IMR-90 (cell line): ENCODE measurements around the gene PRKAG2. TPM values are rescaled to one million over a fixed set of nuclear protein-coding genes. Genes with fewer than 3 reads are reported as not detected.

ENCODE experiments used
- ATAC-seq: fragments of 200-7000 bp; cut with Tn5 transposase; 2 replicates; pipeline ENCODE4 v1.9.1; 2020; ENCODE audit warnings: low read depth, mild to moderate bottlenecking, moderate library complexity
- BruUV-seq: library from RNA; stranded (reverse); fragments of 400-500 nt; replicated peaks from 2 replicates; lab custom pipeline; 2021; lab: Mats Ljungman, UMichigan
- CTCF ChIA-PET: fragments of 300-600 bp; formaldehyde crosslinking; extraction: SDS; loops from one replicate; lab custom pipeline; 2021; ENCODE audit warnings: antibody characterized with exemption; lab: Yijun Ruan, JAX
- POLR2A ChIA-PET: fragments of 300-600 bp; sonication (Branson Sonifier 250); formaldehyde crosslinking; loops from one replicate; lab custom pipeline; 2022; ENCODE audit warnings: antibody characterized with exemption; ENCODE audit not compliant: unreplicated experiment; lab: Charles Lee
- DNase-seq: peaks from one replicate; pipeline ENCODE4 v3.0.0; 2013
- H2AFZ ChIP-seq: replicated peaks from 2 replicates; pipeline ENCODE3; 2013; ENCODE audit warnings: low read length, mild to moderate bottlenecking; ENCODE audit not compliant: poor library complexity
- H2AK5ac ChIP-seq: 2 replicates; pipeline ENCODE4 v1.6.1; 2013; ENCODE audit warnings: low read depth, low read length, inconsistent platforms
- H2AK9ac ChIP-seq: replicated peaks from 2 replicates; pipeline ENCODE3; 2013; ENCODE audit warnings: mild to moderate bottlenecking, low read depth, low read length, moderate library complexity; ENCODE audit not compliant: poor library complexity
- H2BK120ac ChIP-seq: 2 replicates; pipeline ENCODE4 v1.6.1; 2013; ENCODE audit warnings: low read depth, low read length, inconsistent platforms
- H2BK15ac ChIP-seq: 3 replicates; pipeline ENCODE4 v1.6.1; 2013; ENCODE audit warnings: low read depth, low read length, inconsistent platforms
- H2BK20ac ChIP-seq: 2 replicates; pipeline ENCODE4 v1.6.1; 2013; ENCODE audit warnings: low read depth, mild to moderate bottlenecking, inconsistent platforms, low read length, moderate library complexity
- H2BK5ac ChIP-seq: 2 replicates; pipeline ENCODE4 v1.6.1; 2013; ENCODE audit warnings: mild to moderate bottlenecking, low read depth, low read length, inconsistent platforms; ENCODE audit not compliant: poor library complexity, severe bottlenecking
- H3K14ac ChIP-seq: replicated peaks from 2 replicates; pipeline ENCODE4 v1.6.1; 2013; ENCODE audit warnings: low read depth, low read length, inconsistent platforms
- H3K18ac ChIP-seq: 2 replicates; pipeline ENCODE4 v1.6.1; 2013; ENCODE audit warnings: low read depth, low read length, control low read depth
- H3K23ac ChIP-seq: 2 replicates; pipeline ENCODE4 v1.6.1; 2013; ENCODE audit warnings: low read depth, low read length, inconsistent platforms
- H3K27ac ChIP-seq: 2 replicates; pipeline ENCODE4 v1.5.1; 2013; ENCODE audit warnings: mild to moderate bottlenecking, control low read depth, low read length; ENCODE audit not compliant: insufficient read depth
- H3K27me3 ChIP-seq: 2 replicates; pipeline ENCODE4 v1.6.1; 2013; ENCODE audit warnings: low read length; ENCODE audit not compliant: control insufficient read depth, insufficient read depth
- H3K36me3 ChIP-seq: 2 replicates; pipeline ENCODE4 v1.6.1; 2013; ENCODE audit warnings: low read length, mixed read lengths; ENCODE audit not compliant: control insufficient read depth, insufficient read depth
- H3K4ac ChIP-seq: 2 replicates; pipeline ENCODE4 v1.6.1; 2013; ENCODE audit warnings: low read depth, low read length, inconsistent platforms
- H3K4me1 ChIP-seq: 2 replicates; pipeline ENCODE4 v1.6.1; 2013; ENCODE audit warnings: low read length, mixed read lengths; ENCODE audit not compliant: control insufficient read depth, insufficient read depth
- H3K4me2 ChIP-seq: 2 replicates; pipeline ENCODE4 v1.6.1; 2013; ENCODE audit warnings: low read depth, mild to moderate bottlenecking, control low read depth, low read length, moderate library complexity
- H3K4me3 ChIP-seq: 2 replicates; pipeline ENCODE4 v1.5.1; 2013; ENCODE audit warnings: low read depth, mild to moderate bottlenecking, control low read depth, low read length, moderate library complexity; ENCODE audit not compliant: insufficient read depth
- H3K56ac ChIP-seq: 2 replicates; pipeline ENCODE4 v1.6.1; 2013; ENCODE audit warnings: low read length, inconsistent platforms; ENCODE audit not compliant: insufficient read depth; ENCODE audit errors: extremely low read depth
- H3K79me1 ChIP-seq, 2 experiments: 2 replicates each; pipeline ENCODE4 v1.6.1; 2013; ENCODE audit warnings: low read length in 2 of 2, inconsistent platforms in 1 of 2, low read depth in 1 of 2
- H3K9ac ChIP-seq: 2 replicates; pipeline ENCODE4 v1.6.1; 2013; ENCODE audit warnings: low read depth, low read length, control low read depth
- H3K9me1 ChIP-seq: 2 replicates; pipeline ENCODE4 v1.6.1; 2013; ENCODE audit warnings: low read length, inconsistent platforms; ENCODE audit not compliant: insufficient read depth
- H3K9me3 ChIP-seq: 2 replicates; pipeline ENCODE4 v1.6.1; 2013; ENCODE audit warnings: low read length; ENCODE audit not compliant: control insufficient read depth, insufficient read depth
- H4K20me1 ChIP-seq: 2 replicates; pipeline ENCODE4 v1.6.1; 2013; ENCODE audit warnings: low read length, inconsistent platforms; ENCODE audit not compliant: insufficient read depth
- H4K5ac ChIP-seq: 2 replicates; pipeline ENCODE4 v1.6.1; 2013; ENCODE audit warnings: mild to moderate bottlenecking, low read depth, low read length, control low read depth
- H4K8ac ChIP-seq, 2 experiments: 2 replicates each; pipeline ENCODE4 v1.6.1; 2013; ENCODE audit warnings: low read depth in 2 of 2, low read length in 2 of 2, control low read depth in 1 of 2, inconsistent platforms in 1 of 2
- H4K91ac ChIP-seq: 2 replicates; pipeline ENCODE4 v1.6.1; 2013; ENCODE audit warnings: low read depth, low read length, inconsistent platforms; ENCODE audit not compliant: insufficient read depth
- BHLHE40 ChIP-seq: fragments of 150-350 bp; IDR thresholded peaks from 2 replicates; pipeline ENCODE4 v1.6.1; 2016; ENCODE audit warnings: mild to moderate bottlenecking, low read depth, low read length
- CEBPB ChIP-seq: IDR thresholded peaks from 2 replicates; pipeline ENCODE4 v1.6.1; 2012; ENCODE audit warnings: low read depth, low read length, improper control_type of control experiment
- CHD1 ChIP-seq: IDR thresholded peaks from 2 replicates; pipeline ENCODE4 v1.6.1; 2012; ENCODE audit warnings: low read depth, low read length, improper control_type of control experiment
- CTCF ChIP-seq: conservative IDR thresholded peaks from 2 replicates; pipeline ENCODE4 v1.5.1; 2012; ENCODE audit warnings: mild to moderate bottlenecking, low read depth, low read length, improper control_type of control experiment
- ELK1 ChIP-seq: fragments of 150-350 bp; IDR thresholded peaks from 2 replicates; pipeline ENCODE4 v1.6.1; 2016; ENCODE audit warnings: low read depth, mild to moderate bottlenecking, low read length, moderate library complexity, borderline replicate concordance
- FOS ChIP-seq: fragments of 150-350 bp; IDR thresholded peaks from 2 replicates; pipeline ENCODE4 v1.6.1; 2016; ENCODE audit warnings: low read depth, low read length
- MAFK ChIP-seq: IDR thresholded peaks from 2 replicates; pipeline ENCODE4 v1.6.1; 2012; ENCODE audit warnings: low read depth, low read length, improper control_type of control experiment
- MAZ ChIP-seq: IDR thresholded peaks from 2 replicates; pipeline ENCODE4 v1.6.1; 2012; ENCODE audit warnings: low read depth, mild to moderate bottlenecking, low read length, improper control_type of control experiment, moderate library complexity, borderline replicate concordance
- MXI1 ChIP-seq: IDR thresholded peaks from 2 replicates; pipeline ENCODE4 v1.6.1; 2012; ENCODE audit warnings: low read depth, mild to moderate bottlenecking, low read length, moderate library complexity, borderline replicate concordance
- NFE2L2 ChIP-seq: fragments of 150-350 bp; IDR thresholded peaks from 2 replicates; pipeline ENCODE4 v1.6.1; 2016; ENCODE audit warnings: low read depth, mild to moderate bottlenecking, low read length
- POLR2A ChIP-seq: IDR thresholded peaks from 2 replicates; pipeline ENCODE4 v1.6.1; 2012; ENCODE audit warnings: mild to moderate bottlenecking, low read depth, low read length
- RAD21 ChIP-seq: IDR thresholded peaks from 2 replicates; pipeline ENCODE4 v1.6.1; 2012; ENCODE audit warnings: low read length, improper control_type of control experiment
- RCOR1 ChIP-seq: IDR thresholded peaks from 2 replicates; pipeline ENCODE4 v1.6.1; 2012; ENCODE audit warnings: mild to moderate bottlenecking, low read length, improper control_type of control experiment; ENCODE audit not compliant: insufficient replicate concordance
- RFX5 ChIP-seq: IDR thresholded peaks from 2 replicates; pipeline ENCODE4 v1.8.0; 2012; ENCODE audit warnings: low read depth, mild to moderate bottlenecking, low read length, moderate library complexity
- SMC3 ChIP-seq: fragments of 150-350 bp; IDR thresholded peaks from 2 replicates; pipeline ENCODE4 v1.6.1; 2016; ENCODE audit warnings: low read depth, mild to moderate bottlenecking, antibody characterized with exemption, low read length, moderate library complexity
- USF2 ChIP-seq: fragments of 150-350 bp; IDR thresholded peaks from 2 replicates; pipeline ENCODE4 v1.6.1; 2017; ENCODE audit warnings: mild to moderate bottlenecking, antibody characterized with exemption, low read length, low read depth
- WGBS, 2 experiments: methylation state at CpG; one replicate each; pipeline versions ENCODE4 v1.1.5 to v1.1.7; 2013; ENCODE audit warnings: missing lambda C conversion rate in 2 of 2; ENCODE audit not compliant: insufficient read length in 1 of 2; ENCODE audit errors: extremely low coverage in 2 of 2; 5-methylcytosine and 5-hydroxymethylcytosine counted together
- dilution Hi-C: fragments of 300-500 bp; cut with HindIII; formaldehyde crosslinking; loops from one replicate; pipeline ENCODE4 v1.14.3; 2018; ENCODE audit warnings: low sequenced_read_pairs; ENCODE audit not compliant: unreplicated experiment
- in situ Hi-C: fragments of 300-500 bp; cut with MboI; formaldehyde crosslinking; loops from 3 replicates; pipeline ENCODE4 v1.14.3; 2019; ENCODE audit warnings: low sequenced_read_pairs, inconsistent platforms, mixed read lengths
- intact Hi-C: fragments of 100-400 bp; cut with micrococcal nuclease; formaldehyde crosslinking; loops from 2 replicates; pipeline ENCODE4 v1.10.0; 2022
- polyA plus RNA-seq, 3 experiments: library from polyadenylated mRNA; depleted of rRNA; stranded (reverse); fragments of >200 nt; gene quantifications; 2 replicates each; pipeline ENCODE4 v1.2.3, GENCODE V29; 2012; ENCODE audit warnings: low replicate concordance in 1 of 3
- total RNA-seq: library from RNA; depleted of rRNA; stranded (reverse); fragments of >200 nt; gene quantifications from 2 replicates; pipeline ENCODE4 v1.2.3, GENCODE V29; 2012

Gene PRKAG2
- total and polyA plus RNA-seq, 2 of the 4 experiments (the other 2 are of a cell fraction): 15.4 to 21.6 TPM

- TF ChIP-seq MAFK (no peak), BHLHE40 (no peak), CHD1 (no peak), USF2 (no peak), ELK1 (no peak), SMC3 (no peak), MAZ (no peak), RCOR1 (no peak), RAD21 (no peak), NFE2L2 (no peak), POLR2A (no peak), FOS (no peak), RFX5 (no peak), CEBPB (no peak), CTCF (no peak), MXI1 (no peak)
- Histone ChIP-seq H3K79me1 (no peaks in the 10 kb centered on the region), H3K4me1 (no peaks in the 10 kb centered on the region), H3K9me3 (peaks cover 10% of the 10 kb centered on the region), H3K27me3 (peaks cover 68% of the 10 kb centered on the region), H3K56ac (no peak overlapping the region), H3K4me2 (no peak overlapping the region), H4K8ac (no peak overlapping the region), H3K36me3 (no peaks in the 10 kb centered on the region), H3K18ac (no peak overlapping the region), H3K14ac (no peak overlapping the region), H3K4me3 (no peak overlapping the region), H3K27ac (no peak overlapping the region), H2AK5ac (no peak overlapping the region), H4K5ac (no peak overlapping the region), H3K4ac (no peak overlapping the region), H2BK20ac (no peak overlapping the region), H3K9me1 (0 out of 2 replicates have a peak, but pooled peaks cover 3% of the 10 kb centered on the region), H2BK120ac (no peak overlapping the region), H4K91ac (no peak overlapping the region), H3K9ac (no peak overlapping the region), H4K20me1 (no peaks in the 10 kb centered on the region), H2AFZ (no peak overlapping the region), H3K23ac (no peak overlapping the region), H2BK15ac (no peak overlapping the region), H2AK9ac (no peak overlapping the region), H2BK5ac (no peak overlapping the region)
- BruUV-seq: no TSS peak
- no CpG with 5 or more reads among the region's 12 CpGs for WGBS, 2 experiments
- no peak for ATAC-seq
- intact Hi-C loops (no loop called here), in situ Hi-C loops (no loop called here), dilution Hi-C loops (no loop called here)
- ChIA-PET POLR2A (no interaction called here), CTCF (no interaction called here)
- no peak for DNase-seq
These were observed 99.9 kb downstream of the PRKAG2 start for GRCh38 chr7:151776876-151777494.
